Vagina (tissue), 2 donors: ENCODE results near the gene CSPG4.

Experiments
- CTCF ChIP-seq, 3 experiments: fragments of 450-650 bp in 2 of 3; fragments of 200-600 bp in 1 of 3; sonication (generic) in 1 of 3; IDR thresholded peaks; one replicate each; pipeline ENCODE4 v1.5.1; 2017 to 2019; ENCODE audit warnings: antibody characterized with exemption in 3 of 3, mild to moderate bottlenecking in 2 of 3, moderate library complexity in 2 of 3
- POLR2A ChIP-seq, 2 donors: fragments of 450-650 bp; IDR thresholded peaks; one replicate each; pipeline ENCODE4 v1.6.1; 2017; ENCODE audit warnings: antibody characterized with exemption in 2 of 2, mild to moderate bottlenecking in 2 of 2, moderate library complexity in 2 of 2
- POLR2AphosphoS5 ChIP-seq, 2 donors: sonication (generic); formaldehyde crosslinking; IDR thresholded peaks; one replicate each; pipeline ENCODE4 v1.9.0; 2017; ENCODE audit warnings: antibody characterized with exemption in 2 of 2, mild to moderate bottlenecking in 2 of 2, low read depth in 1 of 2; ENCODE audit not compliant: insufficient read depth in 1 of 2

GRCh38 chr15:75669879-75670212, 42.8 kb downstream of the CSPG4 start:
- TF ChIP-seq CTCF (IDR thresholded peaks at IDR 0.05) (no peak), POLR2A (IDR thresholded peaks at IDR 0.05) (no peak), POLR2AphosphoS5 (IDR thresholded peaks at IDR 0.05; ENCODE audit: insufficient read depth in 1 of 2, low read depth in 1 of 2) (no peak)
